IMR-90 (cell line): ENCODE measurements around the gene NCR1. TPM values are rescaled to one million over a fixed set of nuclear protein-coding genes. Genes with fewer than 3 reads are reported as not detected.
"Not testable (repeated sequence)": the region's sequence is repeated elsewhere in the genome, so short reads cannot be mapped to it uniquely, and the experiment has no call there.

Experiments
- ATAC-seq: fragments of 200-7000 bp; cut with Tn5 transposase; 2 replicates; pipeline ENCODE4 v1.9.1; 2020; ENCODE audit warnings: low read depth, mild to moderate bottlenecking, moderate library complexity
- BruUV-seq: library from RNA; stranded (reverse); fragments of 400-500 nt; replicated peaks from 2 replicates; lab custom pipeline; 2021; lab: Mats Ljungman, UMichigan
- CTCF ChIA-PET: fragments of 300-600 bp; formaldehyde crosslinking; extraction: SDS; loops from one replicate; lab custom pipeline; 2021; ENCODE audit warnings: antibody characterized with exemption; lab: Yijun Ruan, JAX
- POLR2A ChIA-PET: fragments of 300-600 bp; sonication (Branson Sonifier 250); formaldehyde crosslinking; loops from one replicate; lab custom pipeline; 2022; ENCODE audit warnings: antibody characterized with exemption; ENCODE audit not compliant: unreplicated experiment; lab: Charles Lee
- DNase-seq: peaks from one replicate; pipeline ENCODE4 v3.0.0; 2013
- H2AFZ ChIP-seq: replicated peaks from 2 replicates; pipeline ENCODE3; 2013; ENCODE audit warnings: low read length, mild to moderate bottlenecking; ENCODE audit not compliant: poor library complexity
- H2AK5ac ChIP-seq: 2 replicates; pipeline ENCODE4 v1.6.1; 2013; ENCODE audit warnings: low read depth, low read length, inconsistent platforms
- H2AK9ac ChIP-seq: replicated peaks from 2 replicates; pipeline ENCODE3; 2013; ENCODE audit warnings: mild to moderate bottlenecking, low read depth, low read length, moderate library complexity; ENCODE audit not compliant: poor library complexity
- H2BK120ac ChIP-seq: 2 replicates; pipeline ENCODE4 v1.6.1; 2013; ENCODE audit warnings: low read depth, low read length, inconsistent platforms
- H2BK15ac ChIP-seq: 3 replicates; pipeline ENCODE4 v1.6.1; 2013; ENCODE audit warnings: low read depth, low read length, inconsistent platforms
- H2BK20ac ChIP-seq: 2 replicates; pipeline ENCODE4 v1.6.1; 2013; ENCODE audit warnings: low read depth, mild to moderate bottlenecking, inconsistent platforms, low read length, moderate library complexity
- H2BK5ac ChIP-seq: 2 replicates; pipeline ENCODE4 v1.6.1; 2013; ENCODE audit warnings: mild to moderate bottlenecking, low read depth, low read length, inconsistent platforms; ENCODE audit not compliant: poor library complexity, severe bottlenecking
- H3K14ac ChIP-seq: replicated peaks from 2 replicates; pipeline ENCODE4 v1.6.1; 2013; ENCODE audit warnings: low read depth, low read length, inconsistent platforms
- H3K18ac ChIP-seq: 2 replicates; pipeline ENCODE4 v1.6.1; 2013; ENCODE audit warnings: low read depth, low read length, control low read depth
- H3K23ac ChIP-seq: 2 replicates; pipeline ENCODE4 v1.6.1; 2013; ENCODE audit warnings: low read depth, low read length, inconsistent platforms
- H3K27ac ChIP-seq: 2 replicates; pipeline ENCODE4 v1.5.1; 2013; ENCODE audit warnings: mild to moderate bottlenecking, control low read depth, low read length; ENCODE audit not compliant: insufficient read depth
- H3K27me3 ChIP-seq: 2 replicates; pipeline ENCODE4 v1.6.1; 2013; ENCODE audit warnings: low read length; ENCODE audit not compliant: control insufficient read depth, insufficient read depth
- H3K36me3 ChIP-seq: 2 replicates; pipeline ENCODE4 v1.6.1; 2013; ENCODE audit warnings: low read length, mixed read lengths; ENCODE audit not compliant: control insufficient read depth, insufficient read depth
- H3K4ac ChIP-seq: 2 replicates; pipeline ENCODE4 v1.6.1; 2013; ENCODE audit warnings: low read depth, low read length, inconsistent platforms
- H3K4me1 ChIP-seq: 2 replicates; pipeline ENCODE4 v1.6.1; 2013; ENCODE audit warnings: low read length, mixed read lengths; ENCODE audit not compliant: control insufficient read depth, insufficient read depth
- H3K4me2 ChIP-seq: 2 replicates; pipeline ENCODE4 v1.6.1; 2013; ENCODE audit warnings: low read depth, mild to moderate bottlenecking, control low read depth, low read length, moderate library complexity
- H3K4me3 ChIP-seq: 2 replicates; pipeline ENCODE4 v1.5.1; 2013; ENCODE audit warnings: low read depth, mild to moderate bottlenecking, control low read depth, low read length, moderate library complexity; ENCODE audit not compliant: insufficient read depth
- H3K56ac ChIP-seq: 2 replicates; pipeline ENCODE4 v1.6.1; 2013; ENCODE audit warnings: low read length, inconsistent platforms; ENCODE audit not compliant: insufficient read depth; ENCODE audit errors: extremely low read depth
- H3K79me1 ChIP-seq, 2 experiments: 2 replicates each; pipeline ENCODE4 v1.6.1; 2013; ENCODE audit warnings: low read length in 2 of 2, inconsistent platforms in 1 of 2, low read depth in 1 of 2
- H3K9ac ChIP-seq: 2 replicates; pipeline ENCODE4 v1.6.1; 2013; ENCODE audit warnings: low read depth, low read length, control low read depth
- H3K9me1 ChIP-seq: 2 replicates; pipeline ENCODE4 v1.6.1; 2013; ENCODE audit warnings: low read length, inconsistent platforms; ENCODE audit not compliant: insufficient read depth
- H3K9me3 ChIP-seq: 2 replicates; pipeline ENCODE4 v1.6.1; 2013; ENCODE audit warnings: low read length; ENCODE audit not compliant: control insufficient read depth, insufficient read depth
- H4K20me1 ChIP-seq: 2 replicates; pipeline ENCODE4 v1.6.1; 2013; ENCODE audit warnings: low read length, inconsistent platforms; ENCODE audit not compliant: insufficient read depth
- H4K5ac ChIP-seq: 2 replicates; pipeline ENCODE4 v1.6.1; 2013; ENCODE audit warnings: mild to moderate bottlenecking, low read depth, low read length, control low read depth
- H4K8ac ChIP-seq, 2 experiments: 2 replicates each; pipeline ENCODE4 v1.6.1; 2013; ENCODE audit warnings: low read depth in 2 of 2, low read length in 2 of 2, control low read depth in 1 of 2, inconsistent platforms in 1 of 2
- H4K91ac ChIP-seq: 2 replicates; pipeline ENCODE4 v1.6.1; 2013; ENCODE audit warnings: low read depth, low read length, inconsistent platforms; ENCODE audit not compliant: insufficient read depth
- WGBS, 2 experiments: methylation state at CpG; one replicate each; pipeline versions ENCODE4 v1.1.5 to v1.1.7; 2013; ENCODE audit warnings: missing lambda C conversion rate in 2 of 2; ENCODE audit not compliant: insufficient read length in 1 of 2; ENCODE audit errors: extremely low coverage in 2 of 2; 5-methylcytosine and 5-hydroxymethylcytosine counted together
- dilution Hi-C: fragments of 300-500 bp; cut with HindIII; formaldehyde crosslinking; loops from one replicate; pipeline ENCODE4 v1.14.3; 2018; ENCODE audit warnings: low sequenced_read_pairs; ENCODE audit not compliant: unreplicated experiment
- in situ Hi-C: fragments of 300-500 bp; cut with MboI; formaldehyde crosslinking; loops from 3 replicates; pipeline ENCODE4 v1.14.3; 2019; ENCODE audit warnings: low sequenced_read_pairs, inconsistent platforms, mixed read lengths
- intact Hi-C: fragments of 100-400 bp; cut with micrococcal nuclease; formaldehyde crosslinking; loops from 2 replicates; pipeline ENCODE4 v1.10.0; 2022
- polyA plus RNA-seq, 3 experiments: library from polyadenylated mRNA; depleted of rRNA; stranded (reverse); fragments of >200 nt; gene quantifications; 2 replicates each; pipeline ENCODE4 v1.2.3, GENCODE V29; 2012; ENCODE audit warnings: low replicate concordance in 1 of 3
- total RNA-seq: library from RNA; depleted of rRNA; stranded (reverse); fragments of >200 nt; gene quantifications from 2 replicates; pipeline ENCODE4 v1.2.3, GENCODE V29; 2012

NCR1 gene
- total and polyA plus RNA-seq, 2 of the 4 experiments (the other 2 are of a cell fraction) = not detected

GRCh38 chr19:54894106-54894505 is 11.8 kb upstream of the NCR1 start:
- H3K56ac ChIP-seq, H3K4ac ChIP-seq, H4K8ac ChIP-seq, H2BK5ac ChIP-seq, ATAC-seq, H3K79me1 ChIP-seq, H4K5ac ChIP-seq, intact Hi-C loops, H2BK15ac ChIP-seq, H3K27ac ChIP-seq, H3K23ac ChIP-seq, H3K4me3 ChIP-seq, POLR2A ChIA-PET, DNase-seq, H3K36me3 ChIP-seq, H3K4me1 ChIP-seq, CTCF ChIA-PET, H2BK120ac ChIP-seq, H3K4me2 ChIP-seq, H3K9ac ChIP-seq, H2AK5ac ChIP-seq, in situ Hi-C loops, H4K20me1 ChIP-seq, H4K91ac ChIP-seq, H3K18ac ChIP-seq, H2BK20ac ChIP-seq, BruUV-seq, H2AK9ac ChIP-seq, H3K14ac ChIP-seq, H3K27me3 ChIP-seq, dilution Hi-C loops, H3K9me1 ChIP-seq, H2AFZ ChIP-seq: not testable (repeated sequence)
- WGBS, 2 experiments = 78% methylated on average over 11 of the region's 16 CpGs; no CpG with 5 or more reads in 1 of the 2 experiments
- peaks cover 14% of the 10 kb centered on the region for H3K9me3 ChIP-seq
